Ectodermal cell (in vitro differentiated cells): ENCODE measurements around the gene CLTA.
A peak's percentile ranks its signal among the peaks of the same experiment; 100 is the strongest.
"Not testable (repeated sequence)": the region's sequence is repeated elsewhere in the genome, so short reads cannot be mapped to it uniquely, and the experiment has no call there.

Experiments
- H3K27ac ChIP-seq: 2 replicates; pipeline ENCODE4 v1.7.0; 2013; ENCODE audit warnings: mild to moderate bottlenecking, low read depth, low read length; ENCODE audit not compliant: insufficient read depth, poor library complexity, severe bottlenecking
- H3K27me3 ChIP-seq: 2 replicates; pipeline ENCODE4 v1.7.0; 2013; ENCODE audit warnings: mild to moderate bottlenecking, low read length; ENCODE audit not compliant: insufficient read depth, control insufficient read depth, poor library complexity, severe bottlenecking
- H3K36me3 ChIP-seq: one replicate; pipeline ENCODE4 v1.7.0; 2013; ENCODE audit warnings: low read length; ENCODE audit not compliant: control insufficient read depth, insufficient read depth
- H3K4me1 ChIP-seq: one replicate; pipeline ENCODE4 v1.7.0; 2013; ENCODE audit warnings: low read length; ENCODE audit not compliant: control insufficient read depth, insufficient read depth
- H3K4me3 ChIP-seq: 2 replicates; pipeline ENCODE4 v1.7.0; 2013; ENCODE audit warnings: low read depth, low read length, control low read depth; ENCODE audit not compliant: insufficient read depth
- H3K9me3 ChIP-seq: 2 replicates; pipeline ENCODE4 v1.7.0; 2013; ENCODE audit warnings: mild to moderate bottlenecking, low read length, moderate library complexity; ENCODE audit not compliant: control insufficient read depth
- WGBS, 2 experiments: methylation state at CpG; one replicate each; pipeline ENCODE4 v1.1.7; 2013; ENCODE audit warnings: missing lambda C conversion rate in 2 of 2; 5-methylcytosine and 5-hydroxymethylcytosine counted together

The CLTA gene

GRCh38 chr9:36158917-36159316, 31.8 kb upstream of the CLTA start:
- 94% methylated on average over 7 of the region's 7 CpGs for WGBS, 2 experiments
- H3K36me3 ChIP-seq = peaks cover 8% of the 10 kb centered on the region

GRCh38 chr9:36159509-36159908, 31.2 kb upstream of the CLTA start:
- H3K36me3 ChIP-seq, H3K27me3 ChIP-seq, H3K4me3 ChIP-seq, H3K9me3 ChIP-seq, H3K27ac ChIP-seq: not testable (repeated sequence)
- H3K4me1 ChIP-seq = peaks cover 18% of the 10 kb centered on the region
- WGBS, 2 experiments = 96 to 97% methylated on average over 4 of the region's 4 CpGs

More at GRCh38 chr9:36158917-36159316, 31.8 kb upstream of the CLTA start:
- Histone ChIP-seq H3K4me1 (peaks cover 18% of the 10 kb centered on the region), H3K4me3 (no peak overlapping the region), H3K27ac (no peak overlapping the region), H3K9me3 (no peaks in the 10 kb centered on the region), H3K27me3 (no peaks in the 10 kb centered on the region)

- H3K4me3 ChIP-seq, H3K27ac ChIP-seq, H3K27me3 ChIP-seq, H3K9me3 ChIP-seq, H3K36me3 ChIP-seq: not testable (repeated sequence)
- peaks cover 14% of the 10 kb centered on the region for H3K4me1 ChIP-seq
- 84 to 85% methylated on average over 11 of the region's 11 CpGs for WGBS, 2 experiments
These were observed 30.6 kb upstream of the CLTA start for GRCh38 chr9:36160126-36160525.

- peaks cover 14% of the 10 kb centered on the region for H3K4me1 ChIP-seq
These were observed 29.5 kb upstream of the CLTA start for GRCh38 chr9:36161187-36161586.

GRCh38 chr9:36162211-36162738, 28.4 kb upstream of the CLTA start:
- Histone ChIP-seq H3K27ac (peak overlapping the region; percentile 93), H3K4me1 (peaks cover 14% of the 10 kb centered on the region)
- WGBS, 2 experiments = 80 to 84% methylated on average over 17 of the region's 17 CpGs

More at GRCh38 chr9:36161187-36161586, 29.5 kb upstream of the CLTA start:
- Histone ChIP-seq H3K9me3 (no peaks in the 10 kb centered on the region), H3K27me3 (no peaks in the 10 kb centered on the region), H3K36me3 (peaks cover 6% of the 10 kb centered on the region), H3K27ac (no peak overlapping the region), H3K4me3 (no peak overlapping the region)
- 93 to 97% methylated on average over 2 of the region's 2 CpGs for WGBS, 2 experiments

GRCh38 chr9:36163049-36163785, 27.5 kb upstream of the CLTA start:
- no peak overlapping the region for H3K4me3 ChIP-seq
- H3K36me3 ChIP-seq = no peaks in the 10 kb centered on the region
- no peaks in the 10 kb centered on the region for H3K27me3 ChIP-seq
- H3K4me1 ChIP-seq = peaks cover 14% of the 10 kb centered on the region
- WGBS, 2 experiments = 9 to 14% methylated on average over 8 to 9 of the region's 9 CpGs
- no peaks in the 10 kb centered on the region for H3K9me3 ChIP-seq
- H3K27ac ChIP-seq = peak overlapping the region; percentile 93

More at GRCh38 chr9:36162211-36162738, 28.4 kb upstream of the CLTA start:
- H3K36me3 ChIP-seq = no peaks in the 10 kb centered on the region
- no peaks in the 10 kb centered on the region for H3K27me3 ChIP-seq
- no peak overlapping the region for H3K4me3 ChIP-seq
- H3K9me3 ChIP-seq = no peaks in the 10 kb centered on the region

GRCh38 chr9:36163786-36164170, 26.9 kb upstream of the CLTA start:
- H3K27me3 ChIP-seq = no peaks in the 10 kb centered on the region
- H3K4me3 ChIP-seq = no peak overlapping the region
- WGBS, 2 experiments = 75 to 81% methylated on average over 4 of the region's 4 CpGs
- H3K9me3 ChIP-seq = no peaks in the 10 kb centered on the region
- H3K4me1 ChIP-seq = peaks cover 14% of the 10 kb centered on the region
- H3K27ac ChIP-seq = peak overlapping the region; percentile 93
- H3K36me3 ChIP-seq = no peaks in the 10 kb centered on the region

GRCh38 chr9:36164372-36164771, 26.3 kb upstream of the CLTA start:
- Histone ChIP-seq H3K9me3 (no peaks in the 10 kb centered on the region), H3K27me3 (no peaks in the 10 kb centered on the region), H3K4me3 (no peak overlapping the region), H3K4me1 (peaks cover 14% of the 10 kb centered on the region), H3K27ac (no peak overlapping the region), H3K36me3 (no peaks in the 10 kb centered on the region)
- 86 to 87% methylated on average over 6 of the region's 6 CpGs for whole genome bisulfite sequencing, 2 experiments

- peaks cover 14% of the 10 kb centered on the region for H3K4me1 ChIP-seq
- 67 to 69% methylated on average over 3 of the region's 3 CpGs for WGBS, 2 experiments
- no peaks in the 10 kb centered on the region for H3K36me3 ChIP-seq
- no peaks in the 10 kb centered on the region for H3K27me3 ChIP-seq
- H3K9me3 ChIP-seq = no peaks in the 10 kb centered on the region
- no peak overlapping the region for H3K27ac ChIP-seq
- no peak overlapping the region for H3K4me3 ChIP-seq
These were observed 25.7 kb upstream of the CLTA start for GRCh38 chr9:36164989-36165388.

- H3K27me3 ChIP-seq = no peaks in the 10 kb centered on the region
- no peaks in the 10 kb centered on the region for H3K9me3 ChIP-seq
- WGBS, 2 experiments = 81 to 85% methylated on average over 11 of the region's 12 CpGs
- H3K4me1 ChIP-seq = peaks cover 14% of the 10 kb centered on the region
- no peak overlapping the region for H3K4me3 ChIP-seq
- no peaks in the 10 kb centered on the region for H3K36me3 ChIP-seq
- H3K27ac ChIP-seq = no peak overlapping the region
These were observed 24.9 kb upstream of the CLTA start for GRCh38 chr9:36165826-36166167.
